HG03469 (cell line): ENCODE results near the gene FGF13.

Experiments
- ATAC-seq: cut with Tn5 transposase; IDR thresholded peaks from one replicate; pipeline ENCODE4 v1.9.1; 2021; ENCODE audit warnings: mild to moderate bottlenecking, moderate library complexity, moderate number of reproducible peaks; ENCODE audit not compliant: unreplicated experiment

FGF13 gene

DNA sequence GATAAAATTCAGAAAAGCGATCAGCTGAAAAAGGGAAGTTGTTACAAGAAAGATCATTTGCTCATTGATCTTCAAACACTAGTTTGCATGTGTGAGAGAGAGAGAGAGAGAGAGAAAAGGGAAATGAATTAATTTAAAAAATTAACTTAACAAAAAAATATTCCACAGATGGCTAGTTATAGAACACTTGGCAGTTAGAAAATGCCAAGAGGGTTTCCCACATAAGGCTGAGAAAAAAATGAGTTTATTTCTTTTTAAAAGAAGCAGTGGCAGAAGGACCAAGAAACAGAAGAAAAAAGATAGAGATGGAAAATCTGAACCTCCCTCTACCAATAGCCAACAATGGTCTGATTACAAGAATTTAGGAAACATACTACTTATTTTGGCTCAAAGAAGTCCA, 47.1 kb downstream of the FGF13 start:
- ATAC-seq, result no peak

GRCh38 chrX:138664016-138664415, 47.5 kb downstream of the FGF13 start:
- no peak for ATAC-seq

DNA sequence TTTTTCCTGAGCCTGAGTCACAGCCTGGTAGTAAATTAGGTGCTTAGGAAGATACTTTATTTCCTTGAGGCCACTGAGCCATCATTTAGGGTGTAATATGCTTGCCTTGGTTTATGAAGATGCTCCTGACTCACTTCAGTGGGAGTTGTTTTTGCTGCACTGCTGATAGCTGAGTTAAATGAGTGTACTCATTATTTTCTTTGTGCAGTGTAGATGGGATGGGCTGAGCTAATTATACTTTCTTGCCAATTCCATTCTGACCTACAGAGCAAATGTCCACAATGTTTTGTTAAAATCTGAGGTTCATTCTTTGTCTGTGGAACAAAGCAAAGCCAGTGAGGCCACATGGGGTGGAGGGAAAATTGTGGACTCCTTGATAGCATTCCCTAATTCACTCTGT, 60.0 kb downstream of the FGF13 start:
- ATAC-seq, result no peak

- no peak for ATAC-seq
Observed at GRCh38 chrX:138648568-138648967, 62.9 kb downstream of the FGF13 start.

GRCh38 chrX:138638996-138639395, 72.5 kb downstream of the FGF13 start:
- no peak for ATAC-seq
